Choroid plexus epithelial cell (primary cell): Measurements from ENCODE around the gene CSTPP1.
"Not testable (repeated sequence)": the region's sequence is repeated elsewhere in the genome, so short reads cannot be mapped to it uniquely, and the experiment has no call there.

Source experiments
- DNase-seq: peaks from one replicate; pipeline ENCODE4 v3.0.0-alpha.2; 2010; ENCODE audit warnings: low read depth
- H3K4me3 ChIP-seq: 2 replicates; pipeline ENCODE4 v1.5.1; 2011; ENCODE audit warnings: low read depth, mild to moderate bottlenecking, control low read depth, low read length, moderate library complexity
- CTCF ChIP-seq: conservative IDR thresholded peaks from 2 replicates; pipeline ENCODE4 v1.5.1; 2011; ENCODE audit warnings: low read depth, mild to moderate bottlenecking, control low read depth, inconsistent platforms, low read length, moderate library complexity

Gene CSTPP1

GRCh38 chr11:47070769-47071168, 134.2 kb downstream of the CSTPP1 start:
- DNase-seq, result no peak
- H3K4me3 ChIP-seq, result no peak overlapping the region
- no peak for TF ChIP-seq CTCF

- H3K4me3 ChIP-seq, result no peak overlapping the region
- DNase-seq, result no peak
- no peak for TF ChIP-seq CTCF
Measured at GRCh38 chr11:47071341-47071740, 134.8 kb downstream of the CSTPP1 start.

GRCh38 chr11:47071791-47072261, 135.3 kb downstream of the CSTPP1 start:
- TF ChIP-seq CTCF, result peak; percentile 3
- peak; percentile 6 for DNase-seq
- no peak overlapping the region for H3K4me3 ChIP-seq

- H3K4me3 ChIP-seq, result no peak overlapping the region
- no peak for TF ChIP-seq CTCF
- DNase-seq, result no peak
Measured at GRCh38 chr11:47078751-47079521, 142.4 kb downstream of the CSTPP1 start.

- not testable (repeated sequence) for H3K4me3 ChIP-seq, DNase-seq
Measured at GRCh38 chr11:47080775-47081174, 144.2 kb downstream of the CSTPP1 start.

- DNase-seq, result peak; percentile 74
- TF ChIP-seq CTCF, result no peak
- H3K4me3 ChIP-seq, result no peak overlapping the region
Measured at GRCh38 chr11:47083913-47084312, 147.4 kb downstream of the CSTPP1 start.

GRCh38 chr11:47087801-47088200, 151.2 kb downstream of the CSTPP1 start:
- DNase-seq, result peak; percentile 21
- TF ChIP-seq CTCF, result no peak
- no peak overlapping the region for H3K4me3 ChIP-seq
